Endothelial cell of umbilical vein (primary cell): Measurements from ENCODE around the gene CACNA1S. TPM values are rescaled to one million over a fixed set of nuclear protein-coding genes. Genes with fewer than 3 reads are reported as not detected.

ENCODE experiments used
- BruUV-seq: library from RNA; stranded (reverse); fragments of 400-500 nt; replicated peaks from 2 replicates; lab custom pipeline; 2021; lab: Mats Ljungman, UMichigan
- CTCF ChIA-PET: fragments of 300-600, 350-600 bp; sonication (Branson Sonifier 250); formaldehyde crosslinking; loops from one replicate; lab custom pipeline; 2021; ENCODE audit warnings: antibody characterized with exemption, inconsistent platforms; lab: Charles Lee
- POLR2A ChIA-PET: fragments of 300-600, 350-600 bp; sonication (Branson Sonifier 250); formaldehyde crosslinking; loops from one replicate; lab custom pipeline; 2021; ENCODE audit warnings: antibody characterized with exemption, inconsistent platforms; lab: Charles Lee
- DNase-seq: peaks from one replicate; pipeline ENCODE4 v3.0.0-alpha.2; 2011; ENCODE audit warnings: low read depth, low spot score
- FAIRE-seq: peaks from 2 replicates; lab custom pipeline; 2011; peaks lifted over from hg19 to GRCh38; lab: Jason Lieb, UNC
- H2AFZ ChIP-seq: 2 replicates; pipeline ENCODE4 v1.6.0; 2012; ENCODE audit warnings: low read depth, low read length, control low read depth, inconsistent platforms
- H3K27ac ChIP-seq: 2 replicates; pipeline ENCODE4 v1.5.1; 2011; ENCODE audit warnings: low read depth, mild to moderate bottlenecking, control low read depth, low read length, moderate library complexity; ENCODE audit not compliant: insufficient read depth
- H3K27me3 ChIP-seq, 2 experiments: 2 replicates each; pipeline versions ENCODE4 v1.6.0 to v1.6.1; 2011; ENCODE audit warnings: low read length in 2 of 2, mixed read lengths in 1 of 2; ENCODE audit not compliant: control insufficient read depth in 2 of 2, insufficient read depth in 2 of 2
- H3K36me3 ChIP-seq, 2 experiments: 2 replicates in 1 of 2; 3 replicates in 1 of 2; pipeline ENCODE4 v1.5.1; 2011; ENCODE audit warnings: low read length in 2 of 2, mild to moderate bottlenecking in 1 of 2, moderate library complexity in 1 of 2; ENCODE audit not compliant: control insufficient read depth in 2 of 2, insufficient read depth in 2 of 2; ENCODE audit errors: extremely low read depth in 1 of 2
- H3K4me1 ChIP-seq: 3 replicates; pipeline ENCODE4 v1.5.1; 2011; ENCODE audit warnings: mild to moderate bottlenecking, low read length; ENCODE audit not compliant: control insufficient read depth, insufficient read depth; ENCODE audit errors: extremely low read depth
- H3K4me2 ChIP-seq: 2 replicates; pipeline ENCODE4 v1.6.1; 2011; ENCODE audit warnings: low read length, control low read depth, mixed read lengths; ENCODE audit not compliant: insufficient read depth
- H3K4me3 ChIP-seq, 3 experiments: fragments of 200-600 bp in 1 of 3; sonication (generic), shearing (Covaris generic) in 1 of 3; replicated peaks in 1 of 3; 2 replicates each; pipeline ENCODE4 v1.5.1; 2011 to 2016; ENCODE audit warnings: control low read depth in 3 of 3, low read length in 3 of 3, mild to moderate bottlenecking in 2 of 3, inconsistent platforms in 1 of 3, low read depth in 1 of 3, moderate library complexity in 1 of 3; ENCODE audit not compliant: insufficient read depth in 1 of 3
- H3K79me2 ChIP-seq: 2 replicates; pipeline ENCODE4 v1.6.0; 2012; ENCODE audit warnings: low read length, inconsistent platforms; ENCODE audit not compliant: control insufficient read depth, insufficient read depth
- H3K9ac ChIP-seq: replicated peaks from 2 replicates; pipeline ENCODE3; 2011; ENCODE audit warnings: low read length, control low read depth; ENCODE audit not compliant: insufficient read depth; ENCODE audit errors: extremely low read depth
- H3K9me1 ChIP-seq: replicated peaks from 3 replicates; pipeline ENCODE4 v1.6.0; 2011; ENCODE audit warnings: mild to moderate bottlenecking, low read length; ENCODE audit not compliant: control insufficient read depth, insufficient read depth; ENCODE audit errors: extremely low read depth
- H3K9me3 ChIP-seq: replicated peaks from 2 replicates; pipeline ENCODE4 v1.5.1; 2012; ENCODE audit warnings: low read length, inconsistent platforms; ENCODE audit not compliant: control insufficient read depth, insufficient read depth
- H4K20me1 ChIP-seq: replicated peaks from 2 replicates; pipeline ENCODE3; 2011; ENCODE audit warnings: mild to moderate bottlenecking, low read length; ENCODE audit not compliant: control insufficient read depth, insufficient read depth; ENCODE audit errors: extremely low read depth
- CTCF ChIP-seq, 2 donors: IDR thresholded peaks; 1 replicate in 1 of 2; 2 replicates in 1 of 2; pipeline ENCODE4 v1.5.1; 2011; ENCODE audit warnings: low read length in 2 of 2, mild to moderate bottlenecking in 2 of 2, moderate library complexity in 2 of 2, control low read depth in 1 of 2, inconsistent platforms in 1 of 2, low read depth in 1 of 2; ENCODE audit not compliant: insufficient read depth in 1 of 2; ENCODE audit errors: extremely low read depth in 1 of 2
- EZH2 ChIP-seq: IDR thresholded peaks from 2 replicates; pipeline ENCODE4 v1.6.1; 2012; ENCODE audit warnings: borderline replicate concordance, low read depth, mild to moderate bottlenecking, moderate library complexity, low read length, inconsistent platforms; ENCODE audit not compliant: severe bottlenecking
- FOS ChIP-seq: IDR thresholded peaks from 2 replicates; pipeline ENCODE4 v1.6.1; 2011; ENCODE audit warnings: mild to moderate bottlenecking, low read length, moderate library complexity, borderline replicate concordance; ENCODE audit not compliant: insufficient read depth
- GATA2 ChIP-seq: IDR thresholded peaks from 2 replicates; pipeline ENCODE4 v1.7.0; 2011; ENCODE audit warnings: low read depth, mild to moderate bottlenecking, moderate library complexity, mixed read lengths, low read length; ENCODE audit not compliant: insufficient read length, insufficient read depth
- JUN ChIP-seq: IDR thresholded peaks from 2 replicates; pipeline ENCODE4 v1.6.1; 2011; ENCODE audit warnings: borderline replicate concordance, low read depth; ENCODE audit not compliant: insufficient read length, insufficient read depth
- MAX ChIP-seq: IDR thresholded peaks from 2 replicates; pipeline ENCODE4 v1.6.1; 2011; ENCODE audit not compliant: insufficient read depth, insufficient read length
- MYC ChIP-seq: IDR thresholded peaks from one replicate; pipeline ENCODE4 v1.6.1; 2011; ENCODE audit warnings: mild to moderate bottlenecking, low read depth, low read length
- POLR2A ChIP-seq: IDR thresholded peaks from 2 replicates; pipeline ENCODE4 v1.6.1; 2012; ENCODE audit warnings: low read depth, mild to moderate bottlenecking, control low read depth, low read length
- POLR2AphosphoS5 ChIP-seq: IDR thresholded peaks from 2 replicates; pipeline ENCODE4 v1.6.1; 2012; ENCODE audit warnings: low read depth, mild to moderate bottlenecking, control low read depth, low read length, moderate library complexity; ENCODE audit not compliant: insufficient read depth
- dilution Hi-C: fragments of 300-500 bp; cut with MboI; formaldehyde crosslinking; loops from one replicate; pipeline ENCODE4 v1.15.0; 2019; ENCODE audit warnings: low sequenced_read_pairs; ENCODE audit not compliant: extremely low pct_ligation_motif_present
- intact Hi-C: fragments of 100-400 bp; cut with micrococcal nuclease; formaldehyde crosslinking; loops from one replicate; pipeline ENCODE4 v1.10.0; 2022
- polyA plus RNA-seq, 4 experiments: library from polyadenylated mRNA; depleted of rRNA in 3 of 4; stranded (reverse) in 3 of 4; unstranded in 1 of 4; fragments of >200 nt; gene quantifications; 2 replicates each; pipeline versions ENCODE4 v1.2.1 to v1.2.3, GENCODE V29; 2011 to 2012; ENCODE audit warnings: missing spikeins in 1 of 4
- total RNA-seq: library from RNA; stranded (reverse); gene quantifications from 2 replicates; pipeline ENCODE4 v1.2.3, GENCODE V29; 2021

The CACNA1S gene
- total and polyA plus RNA-seq, 2 donors (not counting 3 experiments of a cell fraction or from before 2014, with no cell fraction given), result not detected

GRCh38 chr1:201050515-201051277 is 61.5 kb downstream of the CACNA1S start:
- ChIA-PET CTCF (interaction anchor here (1.6 to 19.4 kb wide), 3 partner anchors 8 to 75 kb away, joined by 3 to 586 read pairs (median 7); no protein-coding TSS in a partner anchor), POLR2A (no interaction called here)
- no peak overlapping the region for H2AFZ ChIP-seq
- H3K4me1 ChIP-seq, result no peaks in the 10 kb centered on the region
- TF ChIP-seq FOS (no peak), GATA2 (no peak), MYC (no peak), CTCF (IDR thresholded peaks at IDR 0.05; ENCODE audit: extremely low read depth in 1 of 2, insufficient read depth in 1 of 2, low read depth in 1 of 2, low read length in 2 of 2) (no peak), MAX (no peak), POLR2A (no peak), POLR2AphosphoS5 (no peak), EZH2 (no peak), JUN (no peak)
- H3K27ac ChIP-seq, result no peak overlapping the region
- no peaks in the 10 kb centered on the region for H3K79me2 ChIP-seq
- intact Hi-C loops (no loop called here), dilution Hi-C loops (no loop called here)
- no peak overlapping the region for H3K4me2 ChIP-seq
- FAIRE-seq, result no peak
- H3K27me3 ChIP-seq, result peaks cover 0 to 11% of the 10 kb centered on the region in 2 experiments
- BruUV-seq, result no TSS peak
- H3K4me3 ChIP-seq, result no peak overlapping the region
- DNase-seq, result no peak
- H3K9me1 ChIP-seq, result no peaks in the 10 kb centered on the region
- H3K9ac ChIP-seq, result no peak overlapping the region
- no peaks in the 10 kb centered on the region for H3K36me3 ChIP-seq
- no peaks in the 10 kb centered on the region for H4K20me1 ChIP-seq
- no peaks in the 10 kb centered on the region for H3K9me3 ChIP-seq
